Adipocyte (in vitro differentiated cells): ENCODE data around the gene NTNG2.

ENCODE experiments used
- DNase-seq: peaks from one replicate; pipeline ENCODE4 v3.0.0-alpha.2; 2015; ENCODE audit warnings: low read depth
- H3K27me3 ChIP-seq: replicated peaks from 2 replicates; pipeline ENCODE4 v1.7.0; 2013; ENCODE audit warnings: mild to moderate bottlenecking, low read length, moderate library complexity; ENCODE audit not compliant: control insufficient read depth, insufficient read depth
- H3K36me3 ChIP-seq: 2 replicates; pipeline ENCODE4 v1.7.0; 2013; ENCODE audit warnings: low read length, mild to moderate bottlenecking, moderate library complexity; ENCODE audit not compliant: control insufficient read depth, insufficient read depth, severe bottlenecking
- H3K4me1 ChIP-seq: 2 replicates; pipeline ENCODE4 v1.7.0; 2013; ENCODE audit warnings: mild to moderate bottlenecking, low read length, moderate library complexity; ENCODE audit not compliant: control insufficient read depth, insufficient read depth
- H3K4me3 ChIP-seq: 2 replicates; pipeline ENCODE4 v1.7.0; 2013; ENCODE audit warnings: mild to moderate bottlenecking, low read length, moderate library complexity
- H3K9ac ChIP-seq: 2 replicates; pipeline ENCODE4 v1.7.0; 2013; ENCODE audit warnings: mild to moderate bottlenecking, low read length, moderate library complexity
- H3K9me3 ChIP-seq: 2 replicates; pipeline ENCODE4 v1.7.0; 2013; ENCODE audit warnings: mild to moderate bottlenecking, low read length, moderate library complexity; ENCODE audit not compliant: control insufficient read depth

NTNG2 gene

GRCh38 chr9:132228062-132228461 is 66.2 kb downstream of the NTNG2 start:
- peaks cover 81% of the 10 kb centered on the region for H3K27me3 ChIP-seq

GRCh38 chr9:132230605-132231004 is 68.7 kb downstream of the NTNG2 start:
- Histone ChIP-seq H3K4me3 (no peak overlapping the region), H3K4me1 (no peaks in the 10 kb centered on the region), H3K36me3 (no peaks in the 10 kb centered on the region), H3K9me3 (no peaks in the 10 kb centered on the region), H3K27me3 (peaks cover 81% of the 10 kb centered on the region), H3K9ac (no peak overlapping the region)
- DNase-seq: no peak

More at GRCh38 chr9:132228062-132228461, 66.2 kb downstream of the NTNG2 start:
- H3K4me3 ChIP-seq: no peak overlapping the region
- H3K36me3 ChIP-seq: no peaks in the 10 kb centered on the region
- no peak for DNase-seq
- no peak overlapping the region for H3K9ac ChIP-seq
- no peaks in the 10 kb centered on the region for H3K4me1 ChIP-seq
- no peaks in the 10 kb centered on the region for H3K9me3 ChIP-seq

DNA sequence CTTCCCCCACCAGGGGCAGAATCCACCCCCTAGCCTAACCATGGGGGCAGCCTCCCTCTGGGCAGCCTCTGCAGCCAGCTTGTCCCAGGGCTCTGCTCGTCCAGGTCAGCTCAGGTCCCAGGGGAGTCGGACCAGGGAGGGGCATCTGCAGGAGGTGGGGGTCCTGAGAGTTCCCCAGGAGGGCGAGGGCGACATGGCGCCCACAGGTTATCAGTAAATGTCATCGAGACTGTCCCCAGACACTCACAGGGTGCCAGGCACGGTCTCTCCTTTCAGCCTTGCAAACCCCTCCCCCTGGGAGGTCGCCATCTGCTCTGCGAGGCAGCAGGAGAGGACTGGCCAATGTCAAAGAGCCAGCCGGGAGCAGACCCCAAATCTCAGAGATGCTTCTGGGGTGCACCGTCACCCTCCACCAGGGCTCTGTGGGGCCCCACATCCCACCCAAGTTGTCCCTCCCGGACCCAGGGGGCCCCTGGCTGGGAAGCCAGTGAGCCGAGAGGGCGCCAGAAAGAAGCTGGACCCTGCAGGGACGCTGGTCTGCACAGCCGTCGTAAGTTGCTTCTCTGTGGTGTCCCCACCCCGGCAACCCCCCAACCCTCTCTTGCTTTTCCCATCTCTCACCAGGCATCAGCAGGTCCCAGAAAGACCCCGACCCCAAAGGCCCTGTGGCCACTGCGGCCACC is 69.3 kb downstream of the NTNG2 start:
- no peaks in the 10 kb centered on the region for H3K4me1 ChIP-seq
- H3K4me3 ChIP-seq: no peak overlapping the region
- peaks cover 87% of the 10 kb centered on the region for H3K27me3 ChIP-seq
- no peaks in the 10 kb centered on the region for H3K9me3 ChIP-seq
- H3K9ac ChIP-seq: no peak overlapping the region
- no peaks in the 10 kb centered on the region for H3K36me3 ChIP-seq
- no peak for DNase-seq

DNA sequence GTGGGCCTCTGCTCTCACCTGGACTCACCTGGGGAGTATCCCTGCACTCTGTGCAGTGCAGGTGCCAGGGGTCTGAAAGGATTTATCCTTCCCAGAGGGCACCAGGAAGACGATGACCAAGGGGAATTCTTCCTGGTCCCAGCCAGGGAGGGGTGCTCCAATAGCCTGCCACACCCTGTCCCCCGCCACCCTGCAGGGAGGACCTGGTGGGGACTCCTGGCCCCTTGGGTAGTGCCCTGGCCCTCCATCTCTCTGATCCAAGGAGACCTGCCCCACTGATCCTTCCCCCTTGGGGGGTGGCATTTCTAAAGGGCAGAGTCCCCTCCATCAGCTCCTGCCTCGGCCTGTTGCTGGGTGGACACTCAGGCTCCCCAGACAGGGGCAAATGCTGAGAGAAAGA is 70.7 kb downstream of the NTNG2 start:
- H3K36me3 ChIP-seq: no peaks in the 10 kb centered on the region
- no peaks in the 10 kb centered on the region for H3K4me1 ChIP-seq
- H3K9ac ChIP-seq: no peak overlapping the region
- no peak for DNase-seq
- peaks cover 90% of the 10 kb centered on the region for H3K27me3 ChIP-seq
- no peak overlapping the region for H3K4me3 ChIP-seq
- H3K9me3 ChIP-seq: no peaks in the 10 kb centered on the region

DNA sequence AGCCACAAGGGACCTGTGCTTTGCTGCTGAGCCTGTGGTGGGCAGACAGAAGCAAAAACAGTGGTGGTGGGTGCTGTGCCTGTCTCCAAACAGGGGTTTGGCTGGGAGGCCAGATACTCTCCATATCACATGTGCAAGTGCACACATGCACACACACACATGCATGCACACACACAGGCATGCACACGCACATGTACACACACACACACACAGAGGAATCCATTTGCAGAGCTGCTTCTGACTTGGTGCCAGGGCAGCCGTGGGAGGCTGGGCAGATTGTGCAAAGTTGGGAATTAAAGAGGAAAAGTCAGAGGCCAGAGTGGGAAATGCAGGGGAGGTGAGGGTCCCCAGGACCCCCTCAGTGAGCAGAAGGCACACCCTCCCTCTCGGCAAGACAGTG is 71.3 kb downstream of the NTNG2 start:
- H3K4me3 ChIP-seq: no peak overlapping the region
- H3K36me3 ChIP-seq: no peaks in the 10 kb centered on the region
- no peak overlapping the region for H3K9ac ChIP-seq
- no peaks in the 10 kb centered on the region for H3K4me1 ChIP-seq
- H3K9me3 ChIP-seq: no peaks in the 10 kb centered on the region
- H3K27me3 ChIP-seq: peaks cover 87% of the 10 kb centered on the region
- DNase-seq: no peak

- Histone ChIP-seq H3K4me3 (no peak overlapping the region), H3K36me3 (no peaks in the 10 kb centered on the region), H3K27me3 (peaks cover 73% of the 10 kb centered on the region), H3K9me3 (no peaks in the 10 kb centered on the region), H3K4me1 (no peaks in the 10 kb centered on the region), H3K9ac (no peak overlapping the region)
- no peak for DNase-seq
Observed at GRCh38 chr9:132234535-132234934, 72.7 kb downstream of the NTNG2 start.

- H3K9me3 ChIP-seq: no peaks in the 10 kb centered on the region
- no peak overlapping the region for H3K9ac ChIP-seq
- H3K36me3 ChIP-seq: no peaks in the 10 kb centered on the region
- DNase-seq: no peak
- peaks cover 71% of the 10 kb centered on the region for H3K27me3 ChIP-seq
- H3K4me1 ChIP-seq: no peaks in the 10 kb centered on the region
- no peak overlapping the region for H3K4me3 ChIP-seq
Observed at GRCh38 chr9:132235125-132235524, 73.3 kb downstream of the NTNG2 start.

GRCh38 chr9:132235894-132236661 is 74.2 kb downstream of the NTNG2 start:
- H3K4me3 ChIP-seq: no peak overlapping the region
- H3K36me3 ChIP-seq: no peaks in the 10 kb centered on the region
- DNase-seq: peak; percentile 88
- H3K9ac ChIP-seq: no peak overlapping the region
- H3K4me1 ChIP-seq: no peaks in the 10 kb centered on the region
- no peaks in the 10 kb centered on the region for H3K9me3 ChIP-seq
- peaks cover 73% of the 10 kb centered on the region for H3K27me3 ChIP-seq

DNA sequence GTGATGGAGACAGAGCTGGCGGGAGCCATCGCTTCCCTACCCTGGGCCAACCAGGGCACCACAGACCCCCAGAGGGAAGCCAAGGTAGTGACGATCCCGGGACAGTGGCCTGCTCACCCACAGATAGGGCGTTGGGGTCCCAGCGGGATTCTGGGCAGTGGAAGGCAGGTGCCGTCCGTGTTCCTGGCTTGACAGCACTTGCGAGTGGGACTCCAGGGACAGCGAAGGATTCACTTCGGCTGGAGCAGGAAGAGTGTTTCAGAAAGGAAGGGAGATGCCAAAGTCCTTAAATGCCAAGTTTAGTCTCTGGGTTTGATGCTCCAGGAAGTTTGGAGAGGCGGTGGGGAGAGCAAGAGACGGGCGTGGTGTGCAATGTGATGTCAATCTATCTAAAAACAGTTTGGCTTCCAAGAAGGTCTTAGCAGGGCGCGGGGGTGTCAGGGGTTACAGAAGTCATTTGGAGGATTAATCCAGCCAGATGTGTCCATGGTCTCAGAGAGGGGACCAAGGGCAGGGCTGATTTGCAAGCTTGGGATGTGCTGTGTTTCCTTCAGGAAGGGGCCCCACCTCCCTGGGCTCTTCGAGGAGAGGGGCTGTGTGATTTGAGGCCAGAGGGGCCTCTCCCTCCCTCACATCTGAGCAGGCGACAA is 74.9 kb downstream of the NTNG2 start:
- Histone ChIP-seq H3K36me3 (no peaks in the 10 kb centered on the region), H3K9me3 (no peaks in the 10 kb centered on the region), H3K4me1 (peaks cover 2% of the 10 kb centered on the region), H3K4me3 (no peak overlapping the region), H3K9ac (no peak overlapping the region), H3K27me3 (peaks cover 66% of the 10 kb centered on the region)
- no peak for DNase-seq

- Histone ChIP-seq H3K9ac (no peak overlapping the region), H3K9me3 (no peaks in the 10 kb centered on the region), H3K4me1 (peaks cover 3% of the 10 kb centered on the region), H3K36me3 (no peaks in the 10 kb centered on the region), H3K4me3 (no peak overlapping the region), H3K27me3 (peaks cover 60% of the 10 kb centered on the region)
- no peak for DNase-seq
Observed at GRCh38 chr9:132237481-132237880, 75.6 kb downstream of the NTNG2 start.
